ENCODE results near the gene ZCWPW1.
A peak's percentile ranks its signal among the peaks of the same experiment; 100 is the strongest.
"Not testable (repeated sequence)": the region's sequence is repeated elsewhere in the genome, so short reads cannot be mapped to it uniquely, and the experiment has no call there.

The ZCWPW1 gene

GRCh38 chr7:100373261-100373831 lies 55.2 kb downstream of the ZCWPW1 start, which contains the start of gene PILRA:
TSS of gene PILRA (plus strand) at chr7:100373487. CDS start at chr7:100373657, 170 bp downstream.
- peak; percentile 38 for DNase-seq (ENCODE audit: low spot score)

DNA sequence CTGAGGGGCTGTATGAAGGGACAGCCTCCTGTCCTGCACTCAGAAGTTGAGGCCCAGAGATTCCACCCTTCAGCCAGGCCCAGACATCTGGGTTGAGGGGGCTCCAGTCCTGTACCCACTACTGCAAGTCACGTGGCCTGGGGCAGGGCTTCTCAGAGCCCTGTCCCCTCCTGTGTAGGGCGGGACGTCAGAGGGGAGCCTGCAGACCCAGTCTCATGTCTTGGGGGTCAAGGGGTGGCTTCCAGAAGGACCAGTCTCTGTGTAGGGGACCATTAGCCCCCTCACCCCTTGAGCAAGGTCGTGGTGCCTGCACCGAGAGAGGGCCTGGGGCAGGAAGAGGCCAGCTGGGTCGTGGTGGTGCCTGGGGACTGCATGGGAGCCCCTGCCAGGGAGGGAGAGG lies 55.8 kb downstream of the ZCWPW1 start:
- no peak for DNase-seq (ENCODE audit: low spot score)

DNA sequence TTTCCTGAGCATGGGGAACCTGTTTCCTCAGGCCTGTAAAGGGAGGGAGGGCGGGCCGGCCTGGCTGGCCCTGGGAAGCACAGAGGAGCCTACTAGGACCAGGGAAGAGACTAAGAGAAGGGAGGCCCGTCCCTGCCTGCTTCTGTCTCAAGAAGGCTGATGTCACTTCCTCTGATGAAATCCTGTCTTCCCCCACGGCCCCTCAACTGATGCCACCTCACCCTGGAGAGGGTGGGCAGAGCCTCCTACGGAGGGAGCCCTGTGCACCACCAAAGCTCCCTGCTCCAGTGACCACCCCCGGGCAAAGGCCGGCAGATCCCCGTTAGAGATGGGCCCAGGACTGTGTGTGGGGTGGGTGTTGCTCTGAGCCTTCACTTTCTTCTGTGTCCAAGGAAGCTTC lies 56.2 kb downstream of the ZCWPW1 start:
- no peak for DNase-seq (ENCODE audit: low spot score)

DNA sequence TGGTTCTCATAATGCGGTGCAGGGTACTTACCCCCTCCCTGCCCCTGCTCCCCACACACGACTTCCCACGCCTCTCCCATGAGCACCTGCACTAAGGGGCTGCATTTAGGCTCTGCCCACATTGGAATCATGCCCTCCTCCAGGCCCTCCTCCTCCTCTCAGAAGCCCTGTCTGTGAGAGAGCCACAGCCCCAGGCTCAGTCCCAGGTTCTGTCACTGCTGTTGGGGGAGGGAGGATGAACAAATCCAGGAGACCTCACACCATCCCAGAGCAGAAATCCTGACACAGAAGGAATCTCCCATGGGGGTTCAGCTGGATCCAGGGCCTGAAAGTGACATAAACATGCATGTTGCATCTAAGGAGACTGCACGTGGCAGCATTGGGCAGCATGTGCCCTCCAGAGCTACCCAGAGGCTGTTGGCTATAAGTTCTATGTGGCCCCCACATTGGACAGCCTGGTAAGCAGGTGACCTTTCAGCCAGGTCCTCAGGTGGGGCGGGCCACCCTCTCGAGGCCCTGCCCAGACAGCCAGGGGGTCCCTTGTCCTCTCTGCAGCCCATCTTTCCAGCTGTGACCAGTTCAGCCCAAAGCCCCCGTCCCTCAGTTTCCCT lies 56.8 kb downstream of the ZCWPW1 start:
- no peak for DNase-seq (ENCODE audit: low spot score)

- no peak for DNase-seq (ENCODE audit: low spot score)
Observed at GRCh38 chr7:100370746-100371145, 57.8 kb downstream of the ZCWPW1 start.

- no peak for DNase-seq (ENCODE audit: low spot score)
Observed at GRCh38 chr7:100370303-100370702, 58.2 kb downstream of the ZCWPW1 start.

DNA sequence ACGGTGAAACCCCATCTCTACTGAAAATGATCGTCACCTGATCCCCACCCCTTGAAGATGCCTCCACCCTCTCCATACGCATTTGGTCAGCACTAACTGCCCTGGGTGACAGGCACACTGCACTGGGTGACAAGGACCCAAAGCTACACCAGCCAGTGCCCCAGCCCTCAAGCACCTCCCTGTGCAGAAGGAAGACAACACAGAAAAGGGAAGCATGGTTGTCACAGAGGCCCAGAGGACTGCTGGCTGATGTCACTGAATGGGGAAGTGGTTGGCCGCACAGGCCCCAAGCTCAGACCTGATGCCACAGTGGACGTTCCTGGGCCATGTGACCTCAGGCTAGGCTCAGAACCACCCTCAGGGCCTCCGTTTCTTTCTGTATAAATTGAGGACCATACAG lies 59.4 kb downstream of the ZCWPW1 start:
- peak; percentile 83 for DNase-seq (ENCODE audit: low spot score)

DNA sequence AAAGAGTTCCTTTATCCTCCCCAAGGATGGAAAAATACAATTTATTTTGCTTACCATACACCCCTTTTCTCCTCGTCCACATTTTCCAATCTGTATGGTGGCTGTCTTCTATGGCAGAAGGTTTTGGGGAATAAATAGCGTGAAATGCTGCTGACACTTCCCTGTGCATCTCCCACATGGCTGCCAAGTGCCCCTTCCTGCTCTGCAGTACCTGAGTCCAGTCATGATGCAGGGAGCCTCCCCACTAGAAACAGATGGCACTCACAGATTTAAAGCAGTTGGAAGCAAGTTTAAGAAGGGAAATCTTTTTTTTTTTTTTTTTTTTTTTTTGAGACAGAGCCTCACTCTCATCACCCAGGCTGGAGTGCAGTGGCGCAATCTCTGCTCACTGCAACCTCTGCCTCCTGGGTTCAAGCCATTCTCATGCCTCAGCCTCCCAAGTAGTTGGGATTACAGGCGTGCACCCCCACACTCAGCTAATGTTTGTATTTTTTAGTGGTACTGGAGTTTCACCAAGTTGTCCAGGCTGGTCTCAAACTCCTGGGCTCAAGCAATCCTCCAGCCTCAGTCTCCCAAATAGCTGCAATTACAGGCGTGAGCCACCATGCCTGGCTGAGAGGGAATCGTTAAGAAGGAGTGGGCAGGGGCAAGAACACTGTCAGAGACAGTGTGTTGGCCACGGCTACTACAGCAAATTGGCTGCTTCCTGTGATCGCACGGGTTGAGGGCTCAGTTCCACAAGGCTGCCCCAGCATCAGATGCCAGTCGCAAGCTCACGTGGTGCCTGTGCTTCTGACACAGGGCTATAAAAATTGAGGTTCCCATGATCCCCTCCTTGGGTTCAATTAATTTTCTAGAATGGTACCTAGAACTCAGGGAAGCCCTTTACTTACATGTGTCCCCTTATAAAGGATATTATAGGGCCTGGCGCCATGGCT lies 60.6 kb downstream of the ZCWPW1 start:
- peak; percentile 27 for DNase-seq (ENCODE audit: low spot score)

GRCh38 chr7:100367251-100367620 lies 61.3 kb downstream of the ZCWPW1 start:
- no peak for DNase-seq (ENCODE audit: low spot score)

- no peak for DNase-seq (ENCODE audit: low spot score)
Observed at GRCh38 chr7:100366411-100367250, 61.9 kb downstream of the ZCWPW1 start.

DNA sequence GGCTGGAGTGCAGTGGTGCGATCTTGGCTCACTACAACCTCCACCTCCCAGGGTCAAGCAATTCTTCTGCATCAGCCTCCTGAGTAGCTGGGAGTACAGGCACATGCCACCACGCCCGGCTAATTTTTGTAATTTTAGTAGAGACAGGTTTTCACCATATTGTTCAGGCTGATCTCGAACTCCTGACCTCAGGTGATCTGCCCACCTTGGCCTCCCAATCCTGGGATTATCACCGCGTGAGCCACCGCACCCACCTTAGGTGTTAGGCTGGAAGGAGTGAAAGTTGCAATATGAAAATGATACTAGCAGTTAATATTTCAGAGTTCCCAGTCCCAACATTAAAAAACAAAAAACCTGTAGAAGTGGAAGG lies 62.5 kb downstream of the ZCWPW1 start:
- DNase-seq (ENCODE audit: low spot score): not testable (repeated sequence)

DNA sequence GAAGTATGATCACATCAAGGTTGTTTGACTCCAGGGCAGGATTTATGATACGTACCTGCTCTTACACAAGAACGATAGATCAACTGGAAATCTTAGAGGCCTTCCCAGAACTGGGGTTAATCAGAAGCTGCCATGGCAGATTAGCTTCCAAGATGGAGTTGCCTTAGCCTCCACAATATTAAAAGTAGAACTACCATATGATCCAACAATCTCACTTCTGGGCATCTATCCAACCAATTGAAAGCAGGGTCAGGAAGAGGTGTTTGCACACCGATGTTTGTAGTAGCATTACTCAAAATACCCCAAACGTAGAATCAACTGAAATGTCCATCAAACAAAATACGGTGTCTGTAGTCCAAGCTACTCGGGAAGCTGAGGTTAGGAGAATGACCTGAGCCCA lies 64.0 kb downstream of the ZCWPW1 start:
- no peak for DNase-seq (ENCODE audit: low spot score)

DNA sequence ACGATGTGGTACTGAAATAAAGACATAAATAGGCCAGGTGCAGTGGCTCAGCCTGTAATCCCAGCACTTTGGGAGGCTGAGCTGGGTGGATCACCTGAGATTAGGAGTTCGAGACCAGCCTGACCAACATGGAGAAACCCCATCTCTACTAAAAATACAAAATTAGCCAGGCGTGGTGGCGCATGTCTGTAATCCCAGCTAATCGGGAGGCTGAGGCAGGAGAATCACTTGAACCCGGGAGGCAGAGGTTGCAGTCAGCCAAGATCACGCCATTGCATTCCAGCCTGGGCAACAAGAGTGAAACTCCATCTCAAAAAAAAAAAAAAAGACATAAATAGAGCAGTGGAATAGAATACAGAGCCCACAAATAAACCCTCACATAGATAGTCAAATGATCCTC lies 64.7 kb downstream of the ZCWPW1 start:
- DNase-seq (ENCODE audit: low spot score): not testable (repeated sequence)

DNA sequence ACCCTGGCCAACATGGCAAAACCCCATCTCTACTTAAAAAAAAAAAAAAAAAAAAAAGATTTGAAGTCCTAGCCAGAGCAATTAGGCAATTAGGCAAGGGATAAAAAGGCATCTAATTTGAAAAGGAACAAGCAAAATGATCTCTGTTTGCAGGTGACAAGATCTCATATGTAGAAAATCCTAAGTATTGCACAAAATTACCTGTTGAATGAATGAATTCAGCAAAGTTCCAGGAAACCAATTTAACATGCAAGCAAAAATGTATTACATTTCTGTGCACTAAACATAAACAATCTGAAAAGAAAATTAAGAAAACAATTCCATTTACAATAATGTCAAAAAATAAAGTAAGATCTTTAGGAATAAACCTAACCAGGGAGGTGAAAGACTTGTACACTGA lies 65.4 kb downstream of the ZCWPW1 start:
- no peak for DNase-seq (ENCODE audit: low spot score)

DNA sequence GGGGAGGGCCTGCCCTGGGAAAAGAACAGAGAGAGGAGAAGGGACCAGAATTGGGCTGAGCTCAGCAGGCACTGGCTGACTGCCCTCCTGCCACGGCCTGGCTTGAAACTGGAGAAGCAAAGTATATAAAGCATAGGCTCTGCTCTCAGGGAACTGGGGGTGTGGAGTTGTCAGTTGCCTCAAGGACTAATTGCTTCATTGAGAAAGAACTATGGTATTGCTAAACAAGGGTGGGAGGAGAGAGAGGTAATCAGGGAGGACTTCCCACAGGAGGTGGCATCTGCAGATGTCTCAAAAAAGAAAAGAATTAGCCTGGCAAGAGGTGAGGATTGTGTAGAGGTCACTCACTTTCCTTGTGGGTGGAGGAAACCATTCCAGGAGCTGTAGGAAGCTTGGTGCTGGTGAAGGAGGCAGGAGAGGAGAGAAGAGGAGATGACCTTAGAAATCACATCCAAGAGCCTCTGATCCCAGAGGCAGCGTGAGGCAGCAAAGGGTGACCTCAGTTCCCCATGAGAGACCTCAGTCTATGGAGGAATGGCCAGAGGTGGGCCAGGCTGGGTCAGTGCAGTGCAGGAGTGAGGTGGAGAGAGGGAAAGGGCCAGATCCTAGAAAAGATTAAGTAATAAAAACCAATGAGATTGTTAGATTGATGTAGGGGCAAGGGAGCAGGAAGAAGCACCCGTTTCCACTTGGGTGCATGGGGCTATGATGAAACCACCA lies 68.2 kb downstream of the ZCWPW1 start:
- no peak for DNase-seq (ENCODE audit: low spot score)

DNA sequence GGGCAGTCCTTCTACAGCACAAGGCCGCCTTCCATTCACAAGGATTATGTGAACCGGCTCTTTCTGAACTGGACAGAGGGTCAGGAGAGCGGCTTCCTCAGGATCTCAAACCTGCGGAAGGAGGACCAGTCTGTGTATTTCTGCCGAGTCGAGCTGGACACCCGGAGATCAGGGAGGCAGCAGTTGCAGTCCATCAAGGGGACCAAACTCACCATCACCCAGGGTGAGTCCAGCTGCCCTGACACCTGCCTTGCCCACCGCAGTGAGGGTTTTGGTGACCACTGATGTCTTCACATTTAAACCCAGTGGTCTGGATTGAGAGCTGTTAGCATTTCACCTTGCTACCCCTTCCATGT lies 69.7 kb downstream of the ZCWPW1 start:
- no peak for DNase-seq (ENCODE audit: low spot score)

- DNase-seq (ENCODE audit: low spot score): no peak
Observed at GRCh38 chr7:100358027-100358856, 70.3 kb downstream of the ZCWPW1 start, which contains the start of gene PILRB. TSS of gene PILRB (plus strand) at chr7:100358117. CDS start at chr7:100358303, 186 bp downstream.

DNA sequence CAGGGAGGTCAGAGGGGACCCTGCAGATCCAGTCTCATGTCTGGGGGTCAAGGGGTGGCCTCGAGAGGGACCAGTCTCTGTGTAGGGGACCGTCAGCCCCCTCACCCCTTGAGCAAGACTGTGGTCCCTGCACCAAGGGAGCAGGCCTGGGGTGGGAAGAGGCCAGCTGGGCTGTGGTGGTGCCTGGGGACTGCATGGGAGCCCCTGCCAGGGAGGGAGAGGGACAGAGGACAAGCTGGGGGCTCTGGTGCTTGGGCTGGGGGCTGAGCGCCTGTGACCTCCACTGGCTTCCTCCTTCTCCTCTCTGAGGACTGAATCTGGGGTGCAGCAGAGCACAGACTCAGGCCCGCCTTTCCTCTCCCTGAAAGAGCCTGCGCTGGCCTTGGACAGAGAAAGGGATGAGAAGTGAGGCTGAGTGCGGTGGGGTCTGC lies 71.4 kb downstream of the ZCWPW1 start:
- DNase-seq (ENCODE audit: low spot score): no peak

DNA sequence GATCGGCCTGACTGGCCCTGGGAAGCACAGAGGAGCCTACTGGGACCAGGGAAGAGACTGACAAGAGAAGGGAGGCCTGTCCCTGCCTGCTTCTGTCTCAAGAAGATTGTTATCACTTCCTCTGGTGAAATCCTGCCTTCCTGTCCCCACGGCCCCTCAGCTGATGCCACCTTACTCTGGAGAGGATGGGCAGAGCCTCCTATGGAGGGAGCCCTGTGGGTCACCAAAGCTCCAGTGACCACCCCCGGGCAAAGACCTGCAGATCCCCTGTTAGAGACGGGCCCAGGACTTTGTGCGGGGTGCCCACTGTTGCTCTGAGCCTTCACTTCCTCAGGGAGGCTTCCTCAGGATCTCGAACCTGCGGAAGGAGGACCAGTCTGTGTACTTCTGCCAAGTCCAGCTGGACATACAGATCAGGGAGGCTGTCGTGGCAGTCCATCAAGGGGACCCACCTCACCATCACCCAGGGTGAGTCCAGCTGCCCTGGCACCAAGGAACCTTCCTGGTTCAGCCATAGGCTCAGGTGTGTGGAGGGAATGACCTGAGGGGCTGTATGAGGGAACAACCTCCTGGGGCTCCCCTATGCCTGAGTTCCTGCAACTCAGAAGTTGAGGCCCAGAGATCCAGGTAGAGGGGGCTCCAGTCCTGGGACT lies 72.0 kb downstream of the ZCWPW1 start:
- no peak for DNase-seq (ENCODE audit: low spot score)
